ENCODE measurements around the gene SCYGR5.

- TF ChIP-seq TCF4 (CRISPR knock-in tag; IDR thresholded peaks at IDR 0.05; ENCODE audit: borderline replicate concordance) (no peak), ARNTL (CRISPR knock-in tag; IDR thresholded peaks at IDR 0.05; ENCODE audit: borderline replicate concordance, low read depth) (no peak), PATZ1 (CRISPR knock-in tag; IDR thresholded peaks at IDR 0.05; ENCODE audit: borderline replicate concordance) (no peak), SNAI2 (CRISPR knock-in tag; IDR thresholded peaks at IDR 0.05) (no peak)
These were observed 32.4 kb upstream of the SCYGR5 start for GRCh38 chr2:227634201-227634600.
